Mucosa of gallbladder (tissue), 1 donor: ENCODE data around the gene TBCE. TPM values are rescaled to one million over a fixed set of nuclear protein-coding genes. Genes with fewer than 3 reads are reported as not detected.

ENCODE experiments used
- DNase-seq: peaks from one replicate; pipeline ENCODE4 v3.0.0-alpha.2; 2020; ENCODE audit warnings: low spot score
- total RNA-seq: library from RNA; stranded (reverse); gene quantifications from one replicate; pipeline ENCODE4 v1.2.1, GENCODE V29; 2021
- donor health status: DM: no; HTN: no; CAD: no.

Gene TBCE
- total RNA-seq, 1 donor from 2014 or later = 21.4 TPM

DNA sequence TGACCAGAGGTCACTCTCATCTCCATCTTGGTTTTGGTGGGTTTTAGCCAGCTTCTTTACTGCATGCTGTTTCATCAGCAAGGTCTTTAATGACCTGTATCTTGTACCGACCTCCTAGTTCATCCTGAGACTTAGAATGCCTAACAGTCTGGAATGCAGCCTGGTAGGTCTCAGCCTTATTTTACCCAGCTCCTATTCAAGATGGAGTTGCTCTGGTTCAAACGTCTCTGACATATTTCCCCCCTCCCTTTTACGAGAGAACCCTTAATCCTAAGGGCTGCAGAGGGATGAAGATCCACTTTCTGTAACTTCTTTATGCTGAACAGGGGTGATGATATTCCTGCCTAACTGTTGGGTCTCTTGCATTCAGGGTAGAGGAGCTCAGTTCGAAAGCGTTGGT lies 43.2 kb downstream of the TBCE start:
- DNase-seq = no peak

DNA sequence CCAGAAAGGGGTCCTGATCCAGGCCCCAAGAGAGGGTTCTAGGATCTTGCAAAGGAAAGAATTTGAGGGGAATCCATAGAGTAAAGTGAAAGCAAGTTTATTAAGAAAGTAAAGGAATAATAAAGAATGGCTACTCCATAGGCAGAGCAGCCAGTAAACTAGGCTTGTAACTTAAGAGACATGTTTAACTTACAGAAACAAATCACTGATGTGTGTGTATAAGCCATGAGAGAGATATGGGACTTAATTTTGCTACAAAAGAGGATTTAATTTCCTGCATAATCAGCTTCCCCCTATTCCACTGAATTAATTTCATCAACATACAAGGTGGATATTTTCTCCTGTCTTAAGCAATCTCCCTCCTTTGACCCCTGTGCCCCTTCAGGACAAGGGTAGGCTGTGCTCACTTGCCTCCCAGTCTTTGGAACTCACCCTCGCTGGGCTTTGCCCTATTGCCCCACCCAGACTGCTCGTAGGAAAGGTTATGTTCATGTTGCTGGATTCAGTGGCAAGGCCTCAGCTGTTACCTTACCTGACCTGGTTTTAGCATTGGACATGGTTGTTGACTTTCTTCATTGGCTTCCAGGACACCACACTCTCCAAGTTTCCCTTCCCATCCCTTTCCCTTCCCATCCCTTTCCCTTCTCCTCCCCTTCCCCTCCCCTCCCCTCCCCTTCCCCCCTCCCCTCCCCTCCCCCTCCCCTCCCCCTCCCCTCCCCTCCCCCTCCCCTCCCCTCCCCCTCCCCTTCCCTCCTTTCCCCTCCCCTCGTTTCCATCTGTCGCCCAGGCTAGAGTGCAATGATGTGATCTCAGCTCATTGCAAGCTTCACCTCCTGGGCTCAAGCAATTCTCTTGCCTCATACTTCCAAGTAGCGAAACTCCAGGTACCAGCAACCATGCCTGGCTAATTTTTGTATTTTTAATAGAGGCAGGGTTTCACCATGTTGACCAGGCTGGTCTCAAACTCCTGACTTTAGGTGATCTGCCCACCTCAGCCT lies 44.6 kb downstream of the TBCE start:
- no peak for DNase-seq

DNA sequence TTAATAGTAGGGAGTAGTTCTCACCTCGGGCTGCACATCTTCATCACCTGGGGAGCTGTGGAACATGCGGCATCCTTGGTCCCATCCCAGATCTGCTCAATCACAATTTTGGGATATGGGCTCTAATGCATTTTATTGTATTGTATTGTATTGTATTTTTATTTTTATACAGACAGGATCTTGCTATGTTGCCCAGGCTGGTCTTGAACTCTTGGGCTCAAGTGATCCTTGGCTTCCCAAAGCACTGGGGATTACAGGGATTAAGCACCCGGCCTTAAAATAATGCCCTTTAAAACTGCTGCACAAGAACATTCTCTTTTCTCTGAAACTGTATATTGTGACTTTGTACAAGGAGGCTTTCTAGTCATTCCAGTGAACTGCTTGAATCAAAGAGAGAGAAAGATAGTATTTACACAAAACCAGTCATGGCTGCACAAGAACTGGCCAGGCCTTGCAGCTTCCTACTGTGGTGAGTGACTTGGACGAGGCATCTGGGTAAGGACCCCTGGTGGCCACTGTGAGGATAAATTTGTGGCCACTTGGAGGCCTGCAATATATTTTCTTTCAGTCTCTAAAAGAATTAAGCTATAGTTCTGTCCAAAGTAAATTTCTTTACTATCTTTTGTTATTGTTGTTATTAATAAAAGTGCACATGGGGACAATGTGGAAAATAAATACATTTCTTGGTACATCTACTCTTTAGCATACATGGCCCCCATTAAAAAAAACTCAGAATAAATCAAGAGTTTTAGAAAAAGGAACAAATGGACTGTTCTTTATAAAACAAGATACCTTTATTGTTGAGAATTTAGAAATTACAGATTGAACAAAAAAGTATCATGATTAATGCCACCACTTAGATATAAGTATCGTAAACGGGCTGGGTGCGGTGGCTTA lies 48.0 kb downstream of the TBCE start:
- DNase-seq = peak; percentile 67

DNA sequence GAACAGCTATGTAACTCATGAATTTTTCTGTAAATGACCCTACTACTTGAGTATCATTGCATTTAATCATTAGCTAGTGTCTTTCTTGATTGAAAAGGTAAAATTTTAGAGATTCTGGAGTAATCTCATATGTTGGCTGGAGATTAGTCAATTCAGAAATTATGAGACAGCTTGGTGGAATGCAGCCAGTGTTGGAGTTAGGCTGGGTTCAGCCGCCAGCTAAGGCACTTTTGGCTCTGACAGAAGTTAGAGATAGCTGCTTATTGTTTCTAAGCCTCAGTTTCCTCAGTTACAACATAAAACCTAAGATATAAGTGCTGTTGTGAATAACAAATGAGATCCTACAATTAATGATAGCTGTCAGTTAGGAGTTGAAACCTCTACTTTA lies 49.4 kb downstream of the TBCE start:
- DNase-seq = no peak

DNA sequence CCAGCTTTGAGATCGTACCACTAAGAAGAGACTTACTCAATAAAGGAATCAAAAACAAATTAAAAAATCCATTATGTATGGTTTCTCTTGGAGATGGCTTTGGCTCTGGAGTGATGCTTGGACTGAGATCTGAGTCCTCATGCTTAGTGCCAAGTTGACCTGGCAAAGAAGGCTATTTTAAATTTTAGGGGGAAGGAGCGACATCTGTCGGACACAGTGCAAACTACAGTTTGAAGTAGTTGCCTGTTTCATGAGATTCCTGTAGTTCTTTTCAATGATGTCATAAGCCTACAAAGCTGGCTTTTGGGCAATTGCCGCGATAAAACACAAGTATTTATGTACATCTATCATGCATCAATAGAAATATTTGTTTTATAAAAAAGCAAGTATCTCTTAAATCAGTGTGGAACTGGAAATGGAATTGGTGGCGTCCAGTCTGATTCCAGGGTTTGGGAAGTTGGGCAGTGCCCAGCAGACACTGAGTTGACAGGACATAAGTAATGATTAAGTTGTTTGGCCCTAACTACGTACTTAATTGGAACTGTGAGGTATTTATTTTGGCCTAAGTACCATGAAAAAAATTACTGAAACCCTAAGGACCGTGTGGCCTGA lies 50.0 kb downstream of the TBCE start:
- peak; percentile 74 for DNase-seq

DNA sequence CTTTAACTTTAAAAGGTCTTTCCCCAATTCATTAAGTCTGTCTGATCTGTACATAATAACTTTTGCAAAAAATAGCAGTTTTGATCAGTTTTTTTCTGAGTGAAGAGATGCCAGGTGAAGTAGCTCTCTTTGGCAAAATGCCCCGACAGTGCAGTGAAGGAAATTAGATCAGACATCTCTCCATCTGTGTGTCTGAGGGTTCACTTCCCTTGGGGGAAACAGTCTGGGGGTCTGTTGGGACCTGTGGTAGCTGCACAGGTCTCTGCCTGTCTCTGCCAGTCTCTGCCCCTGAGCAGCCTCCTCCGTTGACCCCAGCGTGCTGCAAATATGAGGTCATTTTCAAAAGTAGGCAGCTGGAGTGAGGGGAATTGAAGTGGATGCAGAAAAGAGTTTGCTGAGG lies 54.5 kb downstream of the TBCE start:
- no peak for DNase-seq

DNA sequence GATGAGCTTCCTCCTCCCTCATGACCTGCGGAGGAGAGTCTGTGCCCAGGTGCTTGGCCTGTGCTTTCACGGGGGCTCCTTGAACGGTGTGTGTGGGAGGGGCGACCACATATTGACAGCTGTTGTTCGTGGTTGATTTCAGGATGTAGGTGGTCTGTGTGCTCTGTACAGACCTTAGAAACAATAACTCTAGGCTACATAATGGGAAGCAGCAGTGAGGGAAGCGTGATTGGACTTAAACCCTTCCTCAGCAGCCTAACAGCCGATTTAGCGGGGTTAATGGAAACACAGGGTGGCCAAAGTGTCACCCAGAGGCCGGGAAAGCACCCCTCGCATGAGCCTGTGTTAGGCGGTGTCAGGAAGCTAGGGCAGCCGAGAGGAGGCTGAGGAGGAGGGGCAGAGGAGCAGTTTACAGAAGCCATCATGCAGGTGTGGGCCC lies 56.0 kb downstream of the TBCE start:
- no peak for DNase-seq

DNA sequence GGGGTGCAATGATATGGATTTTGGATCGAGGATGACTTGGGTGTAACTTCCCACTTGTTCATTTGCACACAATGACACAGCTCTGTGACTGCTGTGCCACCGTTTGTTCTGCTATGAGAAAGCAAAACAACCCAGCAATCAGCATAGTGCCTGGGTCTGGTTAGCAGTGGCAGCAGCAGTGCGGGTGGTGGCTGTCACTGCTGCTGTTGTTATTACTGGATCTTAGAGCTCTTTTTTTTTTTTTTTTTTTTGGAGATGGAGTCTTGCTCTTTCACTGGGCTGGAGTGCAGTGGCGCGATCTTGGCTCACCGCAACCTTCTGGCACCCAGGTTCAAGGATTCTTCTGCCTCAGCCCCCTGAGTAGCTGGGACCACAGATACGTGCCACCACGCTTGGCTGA lies 56.9 kb downstream of the TBCE start:
- DNase-seq = no peak

DNA sequence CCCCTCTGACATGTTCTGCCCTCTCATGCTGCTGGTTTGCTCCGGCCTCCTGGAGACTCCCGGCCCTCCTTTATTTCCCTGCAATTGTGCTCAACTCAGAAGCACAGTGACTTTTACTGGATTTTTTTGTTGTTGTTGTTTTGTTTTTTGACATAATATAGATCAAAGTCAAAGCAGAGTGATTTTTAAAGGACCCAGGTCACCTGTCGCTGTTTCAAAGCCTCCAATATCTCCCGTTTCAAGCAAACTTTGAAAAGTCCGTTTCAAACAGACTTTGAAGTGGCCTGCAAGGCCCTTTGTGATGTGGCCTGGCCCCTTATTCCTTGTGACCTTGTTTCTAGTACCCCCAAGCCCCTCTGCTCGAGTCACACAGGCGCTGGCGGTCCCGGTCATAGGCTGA lies 58.1 kb downstream of the TBCE start:
- no peak for DNase-seq

DNA sequence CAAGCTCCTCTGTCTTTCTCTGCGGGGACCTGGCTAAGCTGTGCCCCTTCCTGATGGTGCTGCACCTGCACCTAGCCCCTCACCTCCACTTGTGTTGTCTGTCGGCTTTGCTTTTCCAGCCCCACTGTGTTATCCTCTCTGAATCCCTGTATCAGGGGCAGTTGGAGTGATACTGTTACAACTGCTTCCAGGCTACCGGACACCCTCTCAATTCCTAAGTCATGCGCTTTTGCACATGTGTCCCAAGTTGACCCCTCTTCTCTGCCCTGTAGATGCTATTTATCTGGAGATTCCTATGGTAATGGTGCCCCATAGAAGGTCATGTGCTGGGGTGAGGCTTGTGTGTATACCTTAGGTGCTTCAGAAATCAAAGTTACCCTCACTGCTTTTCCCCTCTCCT lies 58.9 kb downstream of the TBCE start:
- no peak for DNase-seq

DNA sequence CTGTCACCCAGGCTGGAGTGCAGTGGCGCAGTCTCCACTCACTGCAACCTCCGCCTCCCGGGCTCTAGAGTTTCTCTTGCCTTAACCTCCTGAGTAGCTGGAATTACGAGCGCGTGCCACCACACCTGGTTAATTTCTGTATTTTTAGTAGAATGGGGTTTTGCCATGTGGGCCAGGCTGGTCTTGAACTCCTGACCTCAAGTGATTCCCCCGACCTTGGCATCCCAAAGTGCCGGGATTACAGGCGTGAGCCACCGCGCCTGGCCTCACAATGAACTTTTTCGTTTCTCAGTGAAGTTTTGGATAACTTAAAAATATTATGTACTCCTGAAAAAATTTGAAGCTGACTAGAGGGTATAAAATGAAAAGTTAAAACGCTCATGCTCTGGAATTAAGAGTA lies 59.5 kb downstream of the TBCE start:
- no peak for DNase-seq

DNA sequence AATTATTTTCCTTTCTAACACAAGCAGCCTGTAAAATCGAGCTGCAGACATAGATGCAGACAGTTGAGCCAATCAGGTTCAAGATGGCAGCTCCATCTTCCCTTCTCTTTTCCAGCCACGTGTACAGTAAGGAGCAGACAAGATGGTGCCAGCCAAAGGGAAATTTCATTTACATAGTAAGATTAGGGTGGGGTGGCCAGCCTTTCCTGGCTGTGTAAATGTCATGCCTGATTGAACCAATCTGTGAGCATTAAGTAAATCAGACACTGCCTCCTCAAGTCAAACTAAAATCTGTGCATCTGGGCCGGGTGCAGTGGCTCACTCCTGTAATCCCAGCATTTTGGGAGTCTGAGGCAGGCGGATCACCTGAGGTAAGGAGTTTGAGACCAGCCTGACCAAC lies 60.2 kb downstream of the TBCE start:
- no peak for DNase-seq

DNA sequence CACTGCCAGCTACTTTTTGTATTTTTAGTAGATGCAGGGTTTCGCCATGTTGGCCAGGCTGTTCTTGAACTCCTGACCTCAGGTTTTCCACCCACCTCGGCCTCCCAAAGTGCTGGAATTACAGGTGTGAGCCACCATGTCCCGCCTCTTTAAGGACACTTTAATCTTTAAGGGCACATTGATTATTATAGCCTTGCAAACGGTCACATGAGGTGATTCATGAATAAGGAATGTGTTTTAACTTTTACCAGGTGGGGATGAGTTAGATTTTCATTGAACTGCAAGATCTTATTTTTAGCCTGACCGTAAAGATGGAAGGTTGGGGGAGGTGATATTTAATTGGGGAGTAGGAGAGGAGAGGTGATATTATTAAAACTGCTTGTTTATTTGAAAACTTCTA lies 61.9 kb downstream of the TBCE start:
- no peak for DNase-seq

DNA sequence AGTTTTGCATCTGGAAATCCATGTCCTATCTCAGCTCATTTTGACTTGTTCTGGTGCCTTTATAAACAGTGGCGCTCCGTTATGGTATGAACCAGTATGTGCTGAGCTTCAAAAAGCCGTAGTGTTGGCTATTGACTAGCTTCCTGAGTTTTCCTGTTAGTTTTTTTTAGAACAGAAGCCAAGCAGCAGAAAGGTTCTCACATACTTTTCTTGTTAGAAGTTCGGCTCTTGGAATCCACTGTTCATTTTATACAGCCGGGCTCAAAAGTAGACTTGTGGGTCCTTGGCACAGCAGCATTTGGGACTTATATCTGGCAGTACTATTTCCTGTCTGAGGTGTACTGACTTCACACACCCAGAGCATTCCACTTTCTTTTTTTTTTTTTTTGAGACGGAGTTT lies 63.8 kb downstream of the TBCE start:
- DNase-seq = no peak

DNA sequence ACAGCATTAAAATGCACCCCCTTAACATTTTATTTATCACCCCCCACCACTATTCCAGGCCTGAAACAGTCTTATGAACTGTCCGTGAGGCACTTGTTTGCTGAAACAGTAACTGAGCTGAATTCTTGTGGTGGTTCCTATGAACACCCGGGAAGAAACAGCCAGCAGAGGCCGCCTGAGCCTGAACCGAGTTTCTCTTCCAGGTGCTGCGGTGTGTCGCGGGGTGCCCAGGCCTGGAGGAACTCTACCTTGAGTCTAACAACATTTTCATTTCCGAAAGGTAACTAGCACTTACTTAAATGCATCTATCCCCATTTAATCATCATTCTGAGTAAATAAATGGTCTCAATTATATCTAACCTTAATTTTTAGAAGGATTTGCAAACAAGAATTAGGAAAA lies 66.8 kb downstream of the TBCE start:
- DNase-seq = no peak

DNA sequence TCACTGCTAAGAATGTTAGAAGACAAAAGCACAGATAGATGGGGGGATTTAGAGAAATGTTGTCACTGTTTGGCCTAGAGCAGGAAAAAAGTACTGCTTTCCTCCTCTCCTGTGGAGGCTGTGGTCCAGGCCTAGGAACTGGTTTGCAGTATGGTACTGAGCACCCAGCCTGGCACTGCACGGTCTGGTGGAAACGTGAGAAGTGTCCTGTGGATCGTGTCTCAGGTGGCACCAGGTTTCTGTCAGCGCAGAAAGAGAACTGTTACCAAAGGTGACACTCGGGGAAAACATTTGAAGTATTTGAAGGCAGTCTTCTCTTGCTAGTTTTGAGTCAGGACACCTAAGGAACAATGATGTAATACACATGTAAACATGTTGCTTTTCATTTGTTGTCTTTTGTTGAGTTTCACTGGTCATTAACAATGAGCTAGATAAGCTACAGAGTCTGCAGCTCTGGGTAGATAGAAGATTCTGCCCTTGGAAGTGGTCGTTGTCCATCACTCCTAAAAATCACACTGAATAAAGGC lies 74.0 kb downstream of the TBCE start:
- DNase-seq = no peak

DNA sequence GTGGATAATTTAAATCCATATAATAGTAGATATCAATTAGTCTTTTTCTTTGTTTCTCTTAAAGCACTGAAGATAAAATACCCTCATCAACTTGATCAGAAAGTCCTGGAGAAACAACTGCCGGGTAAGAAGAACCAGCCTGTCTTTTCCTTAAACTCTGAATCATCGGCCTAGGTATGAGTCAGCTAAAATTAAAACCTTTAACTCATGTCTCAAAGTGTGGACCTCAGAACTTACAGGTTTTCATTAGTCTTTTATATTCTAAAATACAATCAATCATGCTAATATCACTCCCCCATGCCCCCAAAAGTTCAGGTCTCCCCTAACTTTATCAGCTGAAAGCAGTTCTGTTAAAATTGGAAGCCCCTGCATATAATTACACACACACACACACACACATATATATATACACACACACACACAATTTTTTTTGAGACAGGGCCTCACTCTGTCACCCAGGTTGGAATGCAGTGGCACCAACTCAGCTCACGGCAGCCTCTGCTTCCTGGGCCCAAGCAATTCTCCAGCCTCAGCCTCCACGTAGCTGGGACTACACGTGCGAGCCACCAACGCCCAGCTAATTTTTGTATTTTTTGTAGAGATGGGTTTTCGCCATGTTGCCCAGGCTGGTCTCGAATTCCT lies 75.7 kb downstream of the TBCE start:
- no peak for DNase-seq

DNA sequence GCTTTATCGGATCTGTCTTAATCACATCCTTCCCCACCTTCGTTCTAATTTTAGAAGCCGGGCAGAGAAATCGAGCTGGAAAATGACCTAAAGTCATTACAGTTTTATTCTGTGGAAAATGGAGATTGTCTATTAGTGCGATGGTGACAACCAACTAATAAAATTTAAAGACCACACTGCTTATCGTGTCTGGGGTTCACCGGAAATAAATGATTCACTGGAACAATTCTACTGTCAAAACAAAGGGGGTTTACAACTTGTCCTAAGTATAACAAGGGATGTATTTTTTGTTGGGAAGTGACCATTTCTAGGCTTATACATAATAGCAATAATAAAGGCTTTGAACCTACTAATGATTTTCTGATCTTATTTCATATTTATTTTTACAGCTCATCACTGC lies 81.4 kb downstream of the TBCE start:
- DNase-seq = no peak

DNA sequence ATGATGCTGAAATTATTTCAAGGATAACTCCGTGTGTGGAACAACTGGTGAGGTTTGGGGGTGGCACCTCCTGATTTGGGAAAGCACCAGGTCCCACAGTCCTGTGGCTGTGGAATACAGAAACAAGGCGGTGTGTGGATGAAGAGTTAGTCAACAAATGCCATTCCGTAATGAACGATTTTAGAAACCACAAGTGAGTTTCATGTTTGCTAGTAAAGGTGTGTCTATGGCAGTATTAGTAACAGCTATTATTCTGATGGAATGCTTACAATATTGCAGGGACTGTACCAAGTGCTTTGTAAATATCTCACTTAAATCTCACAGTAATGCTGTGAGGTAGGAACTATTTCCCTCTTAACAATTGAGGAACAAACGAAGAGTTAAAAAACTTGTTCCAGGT lies 83.2 kb downstream of the TBCE start:
- no peak for DNase-seq

DNA sequence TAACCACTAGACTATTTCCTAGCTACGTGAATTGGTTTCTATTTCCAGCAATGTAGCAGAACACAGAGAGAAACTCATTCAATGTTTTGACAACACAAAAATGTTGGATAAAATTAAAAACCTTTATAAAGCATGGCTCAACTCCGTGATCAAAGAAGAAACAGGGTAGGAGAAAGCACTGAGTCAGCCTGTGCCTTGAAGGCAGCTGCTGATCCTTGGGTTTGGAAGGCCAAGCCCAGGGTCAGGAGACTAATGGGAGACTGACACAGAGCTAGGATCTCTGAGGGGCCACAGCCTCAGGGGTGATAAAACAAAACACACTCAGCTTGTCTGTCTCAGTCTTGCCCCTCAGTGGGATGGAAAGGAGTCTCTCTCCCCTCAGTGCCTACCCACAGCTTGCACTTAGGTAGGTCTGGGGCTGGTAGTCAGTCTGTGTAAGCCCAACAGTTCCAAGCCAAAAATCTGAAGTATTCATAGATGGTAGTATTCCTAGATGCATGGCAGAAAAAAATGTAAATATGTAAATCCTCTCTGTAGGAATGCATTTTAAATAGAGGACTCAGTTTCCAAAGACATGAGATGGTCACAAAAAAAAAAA lies 83.8 kb downstream of the TBCE start:
- DNase-seq = no peak

DNA sequence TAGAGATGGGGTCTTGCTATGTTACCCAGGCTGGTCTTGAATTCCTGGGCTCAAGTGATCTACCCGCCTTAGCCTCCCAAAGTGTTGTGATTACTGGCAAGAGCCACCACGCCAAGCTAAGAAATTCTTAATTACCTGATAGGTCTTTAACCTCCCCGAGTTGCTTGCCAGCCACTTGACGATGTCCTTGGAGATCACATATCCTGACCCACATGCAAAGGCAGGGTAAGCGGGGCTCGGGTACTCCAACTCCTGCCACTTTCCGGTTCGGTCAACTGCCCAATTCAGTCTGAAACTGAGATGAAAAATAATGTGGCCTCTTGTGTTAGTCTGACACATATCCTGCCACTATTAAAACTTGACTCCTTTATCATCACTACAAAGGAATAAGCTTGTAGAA lies 86.8 kb downstream of the TBCE start:
- no peak for DNase-seq
